Hepatocyte (in vitro differentiated cells): Measurements from ENCODE around the gene SCGB1A1.

Experiments used
- EZH2 ChIP-seq: fragments of 200-600 bp; sonication (generic); IDR thresholded peaks from 2 replicates; pipeline ENCODE4 v1.6.1; 2016; ENCODE audit warnings: antibody characterized with exemption, mild to moderate bottlenecking, borderline replicate concordance
- EZH2phosphoT487 ChIP-seq: fragments of 200-600 bp; sonication (generic); IDR thresholded peaks from one replicate; pipeline ENCODE4 v1.6.1; 2018; ENCODE audit warnings: antibody characterized with exemption, mild to moderate bottlenecking, low read depth, moderate library complexity; ENCODE audit not compliant: unreplicated experiment, severe bottlenecking
- TF ChIP-seq, protein P1 (sequence below): fragments of 200-600 bp; sonication (generic); IDR thresholded peaks from 2 replicates; pipeline ENCODE4 v1.5.1; 2016; ENCODE audit warnings: antibody characterized with exemption, mild to moderate bottlenecking; ENCODE audit not compliant: poor library complexity

DNA sequence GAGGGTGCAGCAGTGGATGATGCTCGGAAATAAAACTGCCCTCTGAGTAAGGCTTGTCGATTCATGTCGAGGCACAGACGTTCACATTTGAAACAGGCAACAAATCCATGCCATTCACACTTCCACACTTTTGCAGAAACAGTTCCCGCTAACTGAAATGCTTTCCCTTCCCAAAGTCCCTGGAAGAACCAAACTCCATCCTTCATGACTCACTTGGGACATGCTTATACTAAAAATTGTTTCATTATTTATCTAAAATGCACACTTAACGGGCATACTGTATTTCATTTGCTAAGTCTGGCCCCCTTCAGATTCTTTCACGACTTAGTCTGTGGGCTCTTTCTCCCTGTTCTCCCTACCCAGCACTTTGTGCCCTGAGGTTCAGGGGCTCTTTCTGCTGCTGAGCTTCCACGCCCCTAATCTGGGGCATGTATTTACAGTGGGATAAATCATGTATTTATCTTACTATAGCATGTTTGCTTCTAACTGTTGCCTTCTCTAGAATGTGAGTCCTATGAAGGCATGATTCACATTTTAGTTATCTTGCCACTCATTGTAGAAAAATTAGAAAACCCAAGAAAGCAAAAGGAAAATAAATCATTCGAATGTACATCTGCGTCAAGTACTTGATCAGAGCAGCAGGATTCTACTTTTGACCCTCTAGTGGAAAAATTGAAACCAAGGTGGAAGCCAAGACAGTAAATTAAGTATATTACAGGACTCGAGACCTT is 12.5 kb downstream of the SCGB1A1 start:
- TF ChIP-seq, protein P1, sequence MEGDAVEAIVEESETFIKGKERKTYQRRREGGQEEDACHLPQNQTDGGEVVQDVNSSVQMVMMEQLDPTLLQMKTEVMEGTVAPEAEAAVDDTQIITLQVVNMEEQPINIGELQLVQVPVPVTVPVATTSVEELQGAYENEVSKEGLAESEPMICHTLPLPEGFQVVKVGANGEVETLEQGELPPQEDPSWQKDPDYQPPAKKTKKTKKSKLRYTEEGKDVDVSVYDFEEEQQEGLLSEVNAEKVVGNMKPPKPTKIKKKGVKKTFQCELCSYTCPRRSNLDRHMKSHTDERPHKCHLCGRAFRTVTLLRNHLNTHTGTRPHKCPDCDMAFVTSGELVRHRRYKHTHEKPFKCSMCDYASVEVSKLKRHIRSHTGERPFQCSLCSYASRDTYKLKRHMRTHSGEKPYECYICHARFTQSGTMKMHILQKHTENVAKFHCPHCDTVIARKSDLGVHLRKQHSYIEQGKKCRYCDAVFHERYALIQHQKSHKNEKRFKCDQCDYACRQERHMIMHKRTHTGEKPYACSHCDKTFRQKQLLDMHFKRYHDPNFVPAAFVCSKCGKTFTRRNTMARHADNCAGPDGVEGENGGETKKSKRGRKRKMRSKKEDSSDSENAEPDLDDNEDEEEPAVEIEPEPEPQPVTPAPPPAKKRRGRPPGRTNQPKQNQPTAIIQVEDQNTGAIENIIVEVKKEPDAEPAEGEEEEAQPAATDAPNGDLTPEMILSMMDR = no peak
- TF ChIP-seq EZH2 (no peak), EZH2phosphoT487 (no peak)
